ENCODE data around the gene STON1. TPM values are rescaled to one million over a fixed set of nuclear protein-coding genes. Genes with fewer than 3 reads are reported as not detected.
"Not testable (repeated sequence)": the region's sequence is repeated elsewhere in the genome, so short reads cannot be mapped to it uniquely, and the experiment has no call there.

STON1 gene
- total RNA-seq, 2 experiments from 2014 or later = 2.4 to 3.5 TPM

GRCh38 chr2:48589170-48589767 is 59.3 kb downstream of the STON1 start:
- Mint-ChIP-seq H3K4me1 (peaks cover 7% of the 10 kb centered on the region), H3K36me3 (no peaks in the 10 kb centered on the region), H3K9me3 (ENCODE audit: low read depth) (no peaks in the 10 kb centered on the region), H3K4me3 (no peak overlapping the region), H3K27me3 (no peaks in the 10 kb centered on the region), H3K27ac (no peak overlapping the region)
- CTCF ChIA-PET = interaction anchor here (1.4 kb wide), 1 partner anchor 80 kb away, joined by 3 read pairs; no protein-coding TSS in a partner anchor
- ATAC-seq = no peak
- DNase-seq = no peak

- ATAC-seq = peak; percentile 39
- Mint-ChIP-seq H3K27ac (no peak overlapping the region), H3K4me1 (peaks cover 7% of the 10 kb centered on the region), H3K27me3 (no peaks in the 10 kb centered on the region), H3K36me3 (no peaks in the 10 kb centered on the region), H3K9me3 (ENCODE audit: low read depth) (no peaks in the 10 kb centered on the region), H3K4me3 (no peak overlapping the region)
- CTCF ChIA-PET = no interaction called here
- no peak for DNase-seq
These were observed 60.1 kb downstream of the STON1 start for GRCh38 chr2:48590017-48590416.

- no peak overlapping the region for H3K27ac Mint-ChIP-seq
- H3K27me3 Mint-ChIP-seq = no peaks in the 10 kb centered on the region
- DNase-seq (no peak), ATAC-seq (no peak)
- no peaks in the 10 kb centered on the region for H3K9me3 Mint-ChIP-seq (ENCODE audit: low read depth)
- peaks cover 7% of the 10 kb centered on the region for H3K4me1 Mint-ChIP-seq
- no peaks in the 10 kb centered on the region for H3K36me3 Mint-ChIP-seq
- CTCF ChIA-PET = interaction anchor here (0.7 to 1.5 kb wide), 2 partner anchors 8 to 1862 kb away, joined by 3 to 4 read pairs; no protein-coding TSS in a partner anchor
- no peak overlapping the region for H3K4me3 Mint-ChIP-seq
These were observed 62.1 kb downstream of the STON1 start for GRCh38 chr2:48592067-48592466.

- H3K9me3 Mint-ChIP-seq (ENCODE audit: low read depth); H3K27ac Mint-ChIP-seq; CTCF ChIA-PET; H3K4me3 Mint-ChIP-seq; H3K36me3 Mint-ChIP-seq; ATAC-seq; H3K27me3 Mint-ChIP-seq; H3K4me1 Mint-ChIP-seq; DNase-seq: not testable (repeated sequence)
These were observed 66.8 kb downstream of the STON1 start for GRCh38 chr2:48596751-48597150.

GRCh38 chr2:48597492-48597891 is 67.5 kb downstream of the STON1 start:
- Mint-ChIP-seq H3K27ac (no peak overlapping the region), H3K4me3 (no peak overlapping the region), H3K36me3 (no peaks in the 10 kb centered on the region), H3K4me1 (no peaks in the 10 kb centered on the region), H3K9me3 (ENCODE audit: low read depth) (no peaks in the 10 kb centered on the region), H3K27me3 (no peaks in the 10 kb centered on the region)
- CTCF ChIA-PET = no interaction called here
- DNase-seq = no peak
- no peak for ATAC-seq

GRCh38 chr2:48600204-48600813 is 70.4 kb downstream of the STON1 start:
- Mint-ChIP-seq H3K4me1 (no peaks in the 10 kb centered on the region), H3K36me3 (no peaks in the 10 kb centered on the region), H3K9me3 (ENCODE audit: low read depth) (no peaks in the 10 kb centered on the region), H3K4me3 (no peak overlapping the region), H3K27me3 (no peaks in the 10 kb centered on the region), H3K27ac (no peak overlapping the region)
- ATAC-seq = no peak
- no peak for DNase-seq
- CTCF ChIA-PET = interaction anchor here (1.0 to 1.3 kb wide), 3 partner anchors 9 to 1892 kb away, joined by 3 to 4 read pairs (median 4); no protein-coding TSS in a partner anchor

- DNase-seq (no peak), ATAC-seq (no peak)
- H3K27ac Mint-ChIP-seq = no peak overlapping the region
- no peaks in the 10 kb centered on the region for H3K4me1 Mint-ChIP-seq
- no peaks in the 10 kb centered on the region for H3K9me3 Mint-ChIP-seq (ENCODE audit: low read depth)
- H3K27me3 Mint-ChIP-seq = no peaks in the 10 kb centered on the region
- no peaks in the 10 kb centered on the region for H3K36me3 Mint-ChIP-seq
- CTCF ChIA-PET = interaction anchor here (1.3 kb wide), 1 partner anchor 12 kb away, joined by 3 read pairs; no protein-coding TSS in a partner anchor
- no peak overlapping the region for H3K4me3 Mint-ChIP-seq
These were observed 71.0 kb downstream of the STON1 start for GRCh38 chr2:48600917-48601316.

GRCh38 chr2:48601349-48601748 is 71.4 kb downstream of the STON1 start:
- DNase-seq (no peak), ATAC-seq (no peak)
- CTCF ChIA-PET = interaction anchor here (1.3 kb wide), 1 partner anchor 13 kb away, joined by 3 read pairs; no protein-coding TSS in a partner anchor
- Mint-ChIP-seq H3K36me3 (no peaks in the 10 kb centered on the region), H3K4me3 (no peak overlapping the region), H3K27ac (no peak overlapping the region), H3K4me1 (no peaks in the 10 kb centered on the region), H3K9me3 (ENCODE audit: low read depth) (no peaks in the 10 kb centered on the region), H3K27me3 (no peaks in the 10 kb centered on the region)

GRCh38 chr2:48605482-48606175 is 75.7 kb downstream of the STON1 start:
- H3K9me3 Mint-ChIP-seq (ENCODE audit: low read depth) = no peaks in the 10 kb centered on the region
- CTCF ChIA-PET = no interaction called here
- no peak overlapping the region for H3K27ac Mint-ChIP-seq
- H3K4me3 Mint-ChIP-seq = no peak overlapping the region
- H3K27me3 Mint-ChIP-seq = peaks cover 2% of the 10 kb centered on the region
- no peaks in the 10 kb centered on the region for H3K4me1 Mint-ChIP-seq
- ATAC-seq (no peak), DNase-seq (no peak)
- H3K36me3 Mint-ChIP-seq = no peaks in the 10 kb centered on the region

- H3K9me3 Mint-ChIP-seq (ENCODE audit: low read depth) = no peaks in the 10 kb centered on the region
- no peaks in the 10 kb centered on the region for H3K4me1 Mint-ChIP-seq
- H3K27ac Mint-ChIP-seq = no peak overlapping the region
- CTCF ChIA-PET = no interaction called here
- peaks cover 3% of the 10 kb centered on the region for H3K27me3 Mint-ChIP-seq
- no peak overlapping the region for H3K4me3 Mint-ChIP-seq
- H3K36me3 Mint-ChIP-seq = no peaks in the 10 kb centered on the region
- no peak for ATAC-seq
- DNase-seq = no peak
These were observed 77.5 kb downstream of the STON1 start for GRCh38 chr2:48607307-48608014.

- no peak overlapping the region for H3K4me3 Mint-ChIP-seq
These were observed 83.3 kb downstream of the STON1 start for GRCh38 chr2:48613211-48613610.

GRCh38 chr2:48614581-48614980 is 84.6 kb downstream of the STON1 start:
- H3K27me3 Mint-ChIP-seq; ATAC-seq; H3K4me3 Mint-ChIP-seq; DNase-seq; CTCF ChIA-PET; H3K9me3 Mint-ChIP-seq (ENCODE audit: low read depth); H3K4me1 Mint-ChIP-seq; H3K36me3 Mint-ChIP-seq; H3K27ac Mint-ChIP-seq: not testable (repeated sequence)

More at GRCh38 chr2:48613211-48613610, 83.3 kb downstream of the STON1 start:
- H3K9me3 Mint-ChIP-seq (ENCODE audit: low read depth) = peaks cover 2% of the 10 kb centered on the region
- no peaks in the 10 kb centered on the region for H3K4me1 Mint-ChIP-seq
- ATAC-seq (no peak), DNase-seq (no peak)
- peaks cover 5% of the 10 kb centered on the region for H3K27me3 Mint-ChIP-seq
- no peaks in the 10 kb centered on the region for H3K36me3 Mint-ChIP-seq
- CTCF ChIA-PET = no interaction called here
- no peak overlapping the region for H3K27ac Mint-ChIP-seq

GRCh38 chr2:48617618-48618017 is 87.7 kb downstream of the STON1 start, which contains the start of gene GTF2A1L:
Gene GTF2A1L, plus strand, starts transcription at chr2:48617856. Its CDS starts 19 bp downstream, at chr2:48617875.
- DNase-seq = no peak
- no peak within 1 kb of the TSS for H3K4me3 Mint-ChIP-seq

More at GRCh38 chr2:48617618-48618017, 87.7 kb downstream of the STON1 start, which contains the start of gene GTF2A1L:
- no peak within 1 kb of the TSS for H3K27ac Mint-ChIP-seq
- ATAC-seq = no peak
- no peaks in the 10 kb centered on the region for H3K36me3 Mint-ChIP-seq
- no peaks in the 10 kb centered on the region for H3K4me1 Mint-ChIP-seq
- CTCF ChIA-PET = no interaction called here
- H3K27me3 Mint-ChIP-seq = peaks cover 5% of the 10 kb centered on the region
- H3K9me3 Mint-ChIP-seq (ENCODE audit: low read depth) = peaks cover 2% of the 10 kb centered on the region

Data from activated CD8-positive, alpha-beta memory T cell treated with anti-CD3 and anti-CD28 coated beads, Interleukin-2, amount 10 ng/mL, durations not matched to agents 7 days and 5 days (primary cell).